Measurements from ENCODE around the gene RAMP1.

Gene RAMP1

DNA sequence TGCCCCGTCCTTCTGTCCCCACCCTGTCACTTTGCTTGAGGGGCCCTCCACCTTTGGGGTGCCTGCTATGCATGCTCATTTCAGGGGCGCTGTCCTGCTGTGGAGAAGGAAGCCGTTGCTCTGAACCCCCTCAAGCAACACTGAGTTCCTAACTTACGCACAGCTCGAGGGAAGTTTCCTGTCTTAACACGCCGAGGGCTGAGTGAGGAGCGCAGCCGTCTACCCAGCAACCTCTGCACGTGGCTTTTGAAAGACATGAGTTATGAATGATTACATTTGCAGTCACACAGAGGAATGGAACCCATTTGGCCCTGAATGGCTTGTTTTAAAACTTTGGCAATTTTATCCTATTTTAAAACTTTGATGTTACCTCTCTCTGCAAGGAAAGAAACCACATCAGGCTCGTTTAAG lies 14.0 kb downstream of the RAMP1 start:
- Mint-ChIP-seq H3K4me3 (no peak overlapping the region), H3K27ac (peak overlapping the region in 2 of 3 experiments; percentile 57 to 66), H3K9me3 (no peaks in the 10 kb centered on the region), H3K36me3 (ENCODE audit: low read depth) (no peaks in the 10 kb centered on the region), H3K27me3 (ENCODE audit: low read depth) (peaks cover 4% of the 10 kb centered on the region), H3K4me1 (peaks cover 24% of the 10 kb centered on the region)
- no peak for TF ChIP-seq CTCF (IDR thresholded peaks at IDR 0.05; ENCODE audit: unreplicated experiment in 3 of 3)

- no peaks in the 10 kb centered on the region for H3K36me3 Mint-ChIP-seq (ENCODE audit: low read depth)
- peak overlapping the region in 1 of 3 experiments; percentile 66 for H3K27ac Mint-ChIP-seq
- H3K4me1 Mint-ChIP-seq: peaks cover 23% of the 10 kb centered on the region
- no peak overlapping the region for H3K4me3 Mint-ChIP-seq
- no peaks in the 10 kb centered on the region for H3K9me3 Mint-ChIP-seq
- TF ChIP-seq CTCF (IDR thresholded peaks at IDR 0.05; ENCODE audit: unreplicated experiment in 3 of 3): no peak
- H3K27me3 Mint-ChIP-seq (ENCODE audit: low read depth): peaks cover 4% of the 10 kb centered on the region
Measured at GRCh38 chr2:237873897-237874551, 14.6 kb downstream of the RAMP1 start.

GRCh38 chr2:237874585-237875161 lies 15.2 kb downstream of the RAMP1 start:
- no peak overlapping the region for H3K4me3 Mint-ChIP-seq
- H3K4me1 Mint-ChIP-seq: peaks cover 25% of the 10 kb centered on the region

DNA sequence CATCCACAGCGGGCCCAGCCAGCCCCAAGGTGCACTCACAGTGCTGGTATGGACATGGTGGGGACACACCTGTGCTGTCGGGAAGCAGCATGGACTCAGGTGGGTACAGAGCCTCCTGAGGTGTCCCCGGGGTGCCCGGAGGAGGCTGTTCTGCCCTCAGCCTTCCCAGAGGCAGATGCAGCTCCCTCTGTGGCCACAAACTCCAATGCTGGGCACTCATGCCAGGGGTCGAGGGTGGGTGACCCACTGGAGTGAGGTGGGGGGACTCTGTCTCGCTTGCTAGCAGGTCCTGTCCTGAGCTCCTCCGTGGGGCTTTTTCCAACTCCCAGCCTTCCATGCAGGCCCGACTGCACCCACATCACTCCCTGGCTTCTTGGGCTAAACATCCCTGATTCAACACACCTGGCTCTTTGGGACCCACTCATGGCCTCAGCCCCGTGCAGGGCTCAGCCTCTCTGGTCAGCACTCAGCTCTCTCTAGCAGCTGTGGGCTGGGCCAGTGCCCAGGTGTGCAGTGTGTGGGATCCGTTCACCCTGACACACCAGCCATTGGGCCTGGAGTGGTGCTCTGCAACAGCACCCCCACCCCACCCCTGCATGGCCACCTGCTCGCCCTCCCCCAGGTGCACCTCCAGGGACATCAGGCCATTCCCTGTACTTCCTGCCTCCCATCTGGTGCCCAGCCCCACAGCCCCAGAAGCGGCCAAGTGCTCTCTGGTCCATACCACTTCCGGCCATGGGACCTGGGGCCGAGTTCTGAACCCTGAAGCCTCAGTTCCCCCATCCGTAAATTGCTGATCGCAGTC lies 16.0 kb downstream of the RAMP1 start:
- TF ChIP-seq CTCF (IDR thresholded peaks at IDR 0.05; ENCODE audit: unreplicated experiment in 3 of 3): no peak
- Mint-ChIP-seq H3K27ac (no peak overlapping the region), H3K36me3 (ENCODE audit: low read depth) (no peaks in the 10 kb centered on the region), H3K9me3 (no peaks in the 10 kb centered on the region), H3K4me3 (no peak overlapping the region), H3K4me1 (peaks cover 22% of the 10 kb centered on the region), H3K27me3 (ENCODE audit: low read depth) (peaks cover 4% of the 10 kb centered on the region)

More at GRCh38 chr2:237874585-237875161, 15.2 kb downstream of the RAMP1 start:
- H3K9me3 Mint-ChIP-seq: no peaks in the 10 kb centered on the region
- H3K27ac Mint-ChIP-seq: no peak overlapping the region
- peaks cover 4% of the 10 kb centered on the region for H3K27me3 Mint-ChIP-seq (ENCODE audit: low read depth)
- no peak for TF ChIP-seq CTCF (IDR thresholded peaks at IDR 0.05; ENCODE audit: unreplicated experiment in 3 of 3)
- no peaks in the 10 kb centered on the region for H3K36me3 Mint-ChIP-seq (ENCODE audit: low read depth)

DNA sequence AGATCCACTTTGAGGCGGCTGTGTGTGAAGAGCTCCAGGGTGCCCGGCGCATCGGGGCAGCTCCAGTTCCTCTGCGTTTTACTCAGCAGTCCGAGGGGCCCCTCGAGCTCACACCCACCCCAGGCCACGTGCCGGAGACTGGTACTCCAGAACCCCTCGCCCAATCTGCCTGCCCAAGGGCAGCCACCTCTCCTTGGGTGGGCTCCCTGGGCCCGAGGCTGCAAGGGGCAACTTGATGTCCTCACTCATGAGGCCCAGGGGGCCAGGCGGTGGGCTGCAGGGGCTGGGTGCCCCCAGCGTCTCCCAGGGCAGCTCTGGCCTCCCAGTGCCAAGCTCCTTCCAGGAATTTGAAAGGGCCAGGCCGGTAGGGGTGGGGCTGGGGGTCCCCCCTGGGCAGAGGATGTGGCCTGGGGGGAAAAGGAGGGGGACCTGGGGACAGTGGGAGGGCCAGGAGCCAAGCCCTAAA lies 16.7 kb downstream of the RAMP1 start:
- Mint-ChIP-seq H3K4me3 (no peak overlapping the region), H3K36me3 (ENCODE audit: low read depth) (no peaks in the 10 kb centered on the region), H3K27ac (no peak overlapping the region), H3K9me3 (no peaks in the 10 kb centered on the region), H3K27me3 (ENCODE audit: low read depth) (peaks cover 2% of the 10 kb centered on the region), H3K4me1 (peaks cover 16% of the 10 kb centered on the region)
- no peak for TF ChIP-seq CTCF (IDR thresholded peaks at IDR 0.05; ENCODE audit: unreplicated experiment in 3 of 3)

Data from nephron (organoid).